NCI-H526 treated with DMSO at 0.1 percent for 48 hours (cell line): ENCODE data around the gene VGF.
"Not testable (repeated sequence)": the region's sequence is repeated elsewhere in the genome, so short reads cannot be mapped to it uniquely, and the experiment has no call there.

Experiments used
- DNase-seq: peaks from one replicate; lab custom pipeline; 2025; lab: John Stamatoyannopoulos, UW

The VGF gene

GRCh38 chr7:101137651-101138212 is 27.6 kb downstream of the VGF start:
- DNase-seq = no peak

DNA sequence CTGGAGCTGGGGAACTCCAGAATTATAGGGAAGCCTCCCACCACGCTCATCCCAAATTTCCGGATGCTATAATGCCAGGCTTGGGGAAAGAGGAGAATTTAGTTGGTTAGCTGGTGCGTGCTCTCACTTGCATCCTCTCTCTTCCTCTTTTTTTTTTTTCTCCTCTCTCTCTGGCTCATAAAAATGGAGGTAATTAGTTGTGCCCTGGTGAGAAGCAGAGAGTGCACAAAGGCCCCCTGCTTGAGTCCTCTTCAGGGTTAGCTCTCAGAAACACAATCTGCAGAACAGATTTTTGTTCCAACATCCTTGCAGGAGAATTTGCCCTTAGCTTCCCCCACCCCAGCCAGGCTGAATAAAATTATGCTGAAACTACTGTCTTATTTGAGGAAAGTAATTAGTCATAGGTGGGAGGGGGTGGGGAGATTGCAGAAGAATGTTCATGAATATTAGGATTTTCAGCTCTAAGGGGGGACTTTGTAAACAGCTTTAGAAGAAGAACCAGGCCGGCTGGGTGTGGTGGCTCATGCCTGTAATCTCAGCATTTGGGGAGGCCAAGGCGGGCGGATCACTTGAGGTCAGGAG is 30.9 kb downstream of the VGF start:
- DNase-seq = no peak

- no peak for DNase-seq
Measured at GRCh38 chr7:101133621-101134398, 31.6 kb downstream of the VGF start.

GRCh38 chr7:101132626-101133600 is 32.5 kb downstream of the VGF start:
- not testable (repeated sequence) for DNase-seq

DNA sequence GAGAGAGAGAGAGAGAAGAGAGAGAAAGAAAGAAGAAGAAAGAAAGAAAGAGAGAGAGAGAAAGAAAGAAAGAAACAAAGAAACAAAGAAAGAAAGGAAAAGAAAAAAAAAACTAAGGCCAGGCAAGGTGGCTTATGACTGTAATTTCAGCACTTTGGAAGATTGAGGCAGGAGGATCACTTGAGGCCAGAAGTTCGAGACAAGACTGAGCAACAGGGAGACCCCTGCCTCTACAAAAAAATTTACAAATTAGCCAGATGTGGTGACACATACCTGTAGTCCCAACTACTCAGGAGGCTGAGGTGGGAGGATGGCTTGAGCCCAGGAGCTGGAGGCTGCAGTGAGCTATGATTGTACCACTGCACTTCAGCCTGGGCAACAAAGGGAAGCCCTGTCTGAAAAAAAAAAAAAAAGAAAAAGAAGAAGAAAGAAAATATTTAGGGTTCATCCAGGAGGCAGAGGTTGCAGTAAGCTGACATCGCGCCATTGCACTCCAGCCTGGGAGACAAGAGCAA is 35.7 kb downstream of the VGF start:
- no peak for DNase-seq

DNA sequence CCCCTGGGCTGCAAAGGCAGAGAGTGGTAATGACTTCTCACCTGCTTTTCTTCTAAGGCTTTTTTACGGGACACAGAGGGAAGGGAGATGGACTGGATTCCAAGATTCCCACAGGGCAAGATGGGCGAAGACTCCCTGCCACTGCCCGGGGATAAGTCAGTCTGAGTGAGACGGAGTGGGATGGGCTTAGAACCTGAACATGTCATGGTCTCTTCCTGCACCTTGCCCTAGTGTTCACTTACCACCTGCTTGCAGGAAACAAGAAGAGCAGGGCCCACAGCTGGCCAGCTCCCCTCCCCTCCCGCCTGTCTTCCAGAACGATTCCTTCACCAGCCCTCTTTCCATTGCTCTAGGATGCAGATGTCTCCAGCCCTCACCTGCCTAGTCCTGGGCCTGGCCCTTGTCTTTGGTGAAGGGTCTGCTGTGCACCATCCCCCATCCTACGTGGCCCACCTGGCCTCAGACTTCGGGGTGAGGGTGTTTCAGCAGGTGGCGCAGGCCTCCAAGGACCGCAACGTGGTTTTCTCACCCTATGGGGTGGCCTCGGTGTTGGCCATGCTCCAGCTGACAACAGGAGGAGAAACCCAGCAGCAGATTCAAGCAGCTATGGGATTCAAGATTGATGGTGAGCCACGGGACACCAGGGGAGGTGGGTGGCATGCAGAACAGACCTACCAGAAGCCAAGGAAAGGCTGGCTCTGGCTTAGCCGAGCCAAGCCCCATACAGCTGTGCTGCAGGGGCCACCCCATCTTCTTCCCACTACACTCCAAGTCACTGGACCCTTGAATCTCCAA is 37.1 kb downstream of the VGF start:
- DNase-seq = no peak

GRCh38 chr7:101127460-101128039 is 37.8 kb downstream of the VGF start:
- no peak for DNase-seq

GRCh38 chr7:101126651-101127459 is 38.5 kb downstream of the VGF start, which contains the start of gene SERPINE1:
SERPINE1 (plus strand) TSS chr7:101127104; CDS start chr7:101128394, 1,290 bp downstream.
- no peak for DNase-seq

DNA sequence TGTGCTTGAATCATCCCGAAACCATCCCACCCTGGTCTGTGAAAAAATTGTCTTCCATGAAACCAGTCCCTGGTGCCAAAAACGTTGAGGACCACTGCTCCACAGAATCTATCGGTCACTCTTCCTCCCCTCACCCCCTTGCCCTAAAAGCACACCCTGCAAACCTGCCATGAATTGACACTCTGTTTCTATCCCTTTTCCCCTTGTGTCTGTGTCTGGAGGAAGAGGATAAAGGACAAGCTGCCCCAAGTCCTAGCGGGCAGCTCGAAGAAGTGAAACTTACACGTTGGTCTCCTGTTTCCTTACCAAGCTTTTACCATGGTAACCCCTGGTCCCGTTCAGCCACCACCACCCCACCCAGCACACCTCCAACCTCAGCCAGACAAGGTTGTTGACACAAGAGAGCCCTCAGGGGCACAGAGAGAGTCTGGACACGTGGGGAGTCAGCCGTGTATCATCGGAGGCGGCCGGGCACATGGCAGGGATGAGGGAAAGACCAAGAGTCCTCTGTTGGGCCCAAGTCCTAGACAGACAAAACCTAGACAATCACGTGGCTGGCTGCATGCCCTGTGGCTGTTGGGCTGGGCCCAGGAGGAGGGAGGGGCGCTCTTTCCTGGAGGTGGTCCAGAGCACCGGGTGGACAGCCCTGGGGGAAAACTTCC is 39.2 kb downstream of the VGF start:
- no peak for DNase-seq

GRCh38 chr7:101124376-101125056 is 40.9 kb downstream of the VGF start:
- DNase-seq = no peak

DNA sequence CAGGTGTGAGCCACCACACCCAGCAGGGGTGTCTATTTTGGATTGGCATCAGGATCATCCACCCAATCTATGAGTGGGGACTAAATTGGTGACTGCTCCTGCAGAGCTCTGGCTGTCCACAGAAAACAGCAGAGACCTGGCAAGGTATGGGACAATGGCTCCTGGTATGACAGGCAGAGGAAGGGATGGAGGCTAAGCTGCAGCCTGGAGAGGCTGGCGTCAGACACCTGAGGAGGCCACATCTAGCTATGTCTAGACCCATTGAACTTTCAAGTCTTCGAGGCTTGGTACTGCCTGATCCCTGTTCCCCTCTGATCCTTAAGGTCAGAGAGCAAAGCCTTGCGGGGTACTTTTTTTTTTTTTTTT is 41.7 kb downstream of the VGF start:
- no peak for DNase-seq

GRCh38 chr7:101122933-101123702 is 42.3 kb downstream of the VGF start:
- no peak for DNase-seq

DNA sequence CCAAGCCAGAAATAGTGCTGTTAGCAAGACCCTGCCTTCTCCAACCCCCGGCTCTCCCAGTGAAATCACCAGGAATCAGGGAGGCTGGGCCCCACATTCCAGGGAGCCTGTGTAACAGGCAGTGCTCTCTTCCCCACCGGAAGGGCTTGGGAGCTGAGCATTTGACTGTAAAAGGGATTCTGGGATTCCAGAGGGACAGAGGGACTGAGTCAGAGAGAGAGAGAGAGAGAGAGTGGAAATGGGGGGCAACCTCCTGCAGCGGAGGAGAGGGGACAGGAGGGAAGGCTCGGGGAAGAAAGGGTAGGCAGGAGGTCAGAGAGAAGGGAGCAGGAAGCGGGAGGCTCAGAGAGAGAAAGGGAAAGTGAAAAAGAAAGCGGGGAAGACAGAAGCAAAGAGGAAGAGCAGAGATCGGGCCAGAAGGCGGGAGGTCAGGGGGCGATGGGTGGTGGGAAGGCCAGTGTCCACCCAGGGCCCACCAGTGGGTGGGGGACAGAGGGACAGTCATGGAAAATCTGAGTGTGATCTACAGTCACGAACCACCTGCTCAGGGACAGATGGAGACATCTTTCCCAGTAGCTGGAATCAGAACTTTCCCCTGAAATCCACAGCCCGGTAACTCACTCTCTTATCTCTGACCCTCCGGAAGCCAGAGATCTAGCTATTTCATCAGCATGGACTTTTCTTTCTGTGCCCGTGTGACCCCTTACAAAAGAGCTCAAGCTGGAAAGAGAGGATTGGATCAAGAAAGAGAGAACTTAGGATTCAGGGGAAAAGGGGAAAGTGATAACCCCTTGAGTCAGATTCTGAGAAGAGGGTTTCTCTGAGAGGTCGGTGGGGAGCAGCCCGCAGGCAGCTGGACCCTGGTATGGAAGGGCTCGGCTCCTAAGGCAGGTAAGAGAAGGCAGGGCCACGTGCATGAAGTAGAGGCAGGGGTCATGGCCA is 43.1 kb downstream of the VGF start:
- DNase-seq = no peak

DNA sequence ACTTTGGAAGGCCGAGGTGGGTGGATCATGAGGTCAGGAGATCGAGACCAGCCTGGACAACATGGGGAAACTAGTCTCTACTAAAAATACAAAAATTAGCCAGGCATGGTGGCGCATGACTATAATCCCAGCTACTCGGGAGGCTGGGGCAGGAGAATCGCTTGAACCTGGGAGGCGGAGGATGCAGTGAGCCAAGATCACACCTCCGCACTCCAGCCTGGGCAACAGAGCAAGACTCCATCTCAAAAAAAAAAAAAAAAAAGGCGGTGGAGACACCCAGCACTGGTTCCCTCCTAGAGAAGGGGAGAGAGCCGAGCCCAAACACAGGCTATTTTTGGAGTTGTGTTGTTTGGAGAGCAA is 43.8 kb downstream of the VGF start:
- not testable (repeated sequence) for DNase-seq

DNA sequence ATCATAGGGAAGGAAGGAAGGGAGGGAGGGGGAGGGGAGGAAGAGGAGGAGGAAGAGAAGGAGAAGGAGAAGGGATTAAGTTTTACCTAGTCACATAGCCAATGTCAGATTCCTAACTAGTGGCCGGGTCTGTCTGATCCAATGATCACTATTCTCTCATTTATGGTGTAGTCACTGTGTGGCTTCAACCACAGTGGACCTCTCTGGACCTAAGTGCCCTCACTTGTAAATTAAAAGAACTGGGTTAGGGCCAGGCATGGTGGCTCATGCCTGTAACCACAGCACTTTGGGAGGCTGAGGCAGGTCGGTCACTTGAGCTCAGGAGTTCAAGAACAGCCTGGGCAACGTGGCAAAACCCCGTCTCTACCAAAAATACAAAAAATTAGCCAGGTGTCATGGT is 45.1 kb downstream of the VGF start:
- no peak for DNase-seq

DNA sequence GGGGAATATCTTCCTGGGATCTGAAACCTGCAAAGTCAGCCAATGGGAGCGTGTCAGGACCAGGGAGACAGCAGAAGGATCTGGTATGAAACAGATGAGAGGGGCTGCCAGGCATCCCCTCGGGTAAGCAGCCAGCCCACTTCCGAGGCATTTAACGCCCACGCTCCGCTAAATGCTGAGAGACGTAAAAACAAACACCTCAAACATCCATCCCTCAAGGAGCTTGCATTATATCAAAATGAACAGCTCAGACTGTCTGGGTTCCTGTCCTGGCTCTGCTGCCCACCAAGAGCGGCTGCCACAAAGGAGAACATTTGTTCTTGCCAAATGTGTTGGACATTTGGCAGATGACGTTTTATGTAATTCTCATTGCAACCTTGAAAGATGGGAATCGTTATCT is 45.5 kb downstream of the VGF start:
- DNase-seq = no peak

- DNase-seq = no peak
Measured at GRCh38 chr7:101118856-101119255, 46.5 kb downstream of the VGF start.
